Measurements from ENCODE around the gene SLC47A2.
A peak's percentile ranks its signal among the peaks of the same experiment; 100 is the strongest.
"Not testable (repeated sequence)": the region's sequence is repeated elsewhere in the genome, so short reads cannot be mapped to it uniquely, and the experiment has no call there.

SLC47A2 gene

GRCh38 chr17:19670908-19671307 lies 45.5 kb downstream of the SLC47A2 start:
- DNase-seq (ENCODE audit: low spot score), result no peak

GRCh38 chr17:19669680-19670079 lies 46.7 kb downstream of the SLC47A2 start:
- DNase-seq (ENCODE audit: low spot score), result not testable (repeated sequence)

- no peak for DNase-seq (ENCODE audit: low spot score)
Observed at GRCh38 chr17:19664821-19665181, 51.6 kb downstream of the SLC47A2 start.

- DNase-seq (ENCODE audit: low spot score), result no peak
Observed at GRCh38 chr17:19664136-19664820, 52.1 kb downstream of the SLC47A2 start.

- DNase-seq (ENCODE audit: low spot score), result no peak
Observed at GRCh38 chr17:19663097-19663496, 53.3 kb downstream of the SLC47A2 start.

GRCh38 chr17:19661121-19661520 lies 55.3 kb downstream of the SLC47A2 start:
- DNase-seq (ENCODE audit: low spot score), result no peak

GRCh38 chr17:19660219-19660870 lies 56.0 kb downstream of the SLC47A2 start:
- no peak for DNase-seq (ENCODE audit: low spot score)

GRCh38 chr17:19659366-19660177 lies 56.8 kb downstream of the SLC47A2 start:
- no peak for DNase-seq (ENCODE audit: low spot score)

GRCh38 chr17:19656851-19657581 lies 59.4 kb downstream of the SLC47A2 start:
- DNase-seq (ENCODE audit: low spot score), result no peak

- no peak for DNase-seq (ENCODE audit: low spot score)
Observed at GRCh38 chr17:19656336-19656735, 60.0 kb downstream of the SLC47A2 start.

- no peak for DNase-seq (ENCODE audit: low spot score)
Observed at GRCh38 chr17:19654896-19655295, 61.5 kb downstream of the SLC47A2 start.

- no peak for DNase-seq (ENCODE audit: low spot score)
Observed at GRCh38 chr17:19654342-19654886, 62.0 kb downstream of the SLC47A2 start.

GRCh38 chr17:19652595-19652994 lies 63.8 kb downstream of the SLC47A2 start:
- DNase-seq (ENCODE audit: low spot score), result no peak

GRCh38 chr17:19651451-19652238 lies 64.7 kb downstream of the SLC47A2 start:
- DNase-seq (ENCODE audit: low spot score), result no peak

- DNase-seq (ENCODE audit: low spot score), result no peak
Observed at GRCh38 chr17:19650826-19651225, 65.6 kb downstream of the SLC47A2 start.

- DNase-seq (ENCODE audit: low spot score), result no peak
Observed at GRCh38 chr17:19649274-19649541, 67.2 kb downstream of the SLC47A2 start.

- peak; percentile 99 for DNase-seq (ENCODE audit: low spot score)
Observed at GRCh38 chr17:19648475-19649273, 67.7 kb downstream of the SLC47A2 start, which contains the start of gene ALDH3A2. ALDH3A2 (plus strand) TSS chr17:19648751; CDS start chr17:19648972, 221 bp downstream.

GRCh38 chr17:19647697-19648474 lies 68.5 kb downstream of the SLC47A2 start:
- DNase-seq (ENCODE audit: low spot score), result peak; percentile 84

- no peak for DNase-seq (ENCODE audit: low spot score)
Observed at GRCh38 chr17:19646788-19647696, 69.3 kb downstream of the SLC47A2 start.
